Measurements from ENCODE around the gene PBX3.

GRCh38 chr9:125964702-125965225, 217.6 kb downstream of the PBX3 start:
- TF ChIP-seq, protein P1, sequence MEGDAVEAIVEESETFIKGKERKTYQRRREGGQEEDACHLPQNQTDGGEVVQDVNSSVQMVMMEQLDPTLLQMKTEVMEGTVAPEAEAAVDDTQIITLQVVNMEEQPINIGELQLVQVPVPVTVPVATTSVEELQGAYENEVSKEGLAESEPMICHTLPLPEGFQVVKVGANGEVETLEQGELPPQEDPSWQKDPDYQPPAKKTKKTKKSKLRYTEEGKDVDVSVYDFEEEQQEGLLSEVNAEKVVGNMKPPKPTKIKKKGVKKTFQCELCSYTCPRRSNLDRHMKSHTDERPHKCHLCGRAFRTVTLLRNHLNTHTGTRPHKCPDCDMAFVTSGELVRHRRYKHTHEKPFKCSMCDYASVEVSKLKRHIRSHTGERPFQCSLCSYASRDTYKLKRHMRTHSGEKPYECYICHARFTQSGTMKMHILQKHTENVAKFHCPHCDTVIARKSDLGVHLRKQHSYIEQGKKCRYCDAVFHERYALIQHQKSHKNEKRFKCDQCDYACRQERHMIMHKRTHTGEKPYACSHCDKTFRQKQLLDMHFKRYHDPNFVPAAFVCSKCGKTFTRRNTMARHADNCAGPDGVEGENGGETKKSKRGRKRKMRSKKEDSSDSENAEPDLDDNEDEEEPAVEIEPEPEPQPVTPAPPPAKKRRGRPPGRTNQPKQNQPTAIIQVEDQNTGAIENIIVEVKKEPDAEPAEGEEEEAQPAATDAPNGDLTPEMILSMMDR (IDR thresholded peaks at IDR 0.05), result no peak
- no peak for TF ChIP-seq POLR2A (IDR thresholded peaks at IDR 0.05)
